IPS DF 6.9 (cell line): Measurements from ENCODE around the gene KIF26B.

ENCODE experiments used
- DNase-seq: peaks from one replicate; pipeline ENCODE4 v3.0.0-alpha.2; 2013; ENCODE audit warnings: low read depth, low spot score
- H3K27ac ChIP-seq: one replicate; pipeline ENCODE4 v1.5.1; 2013; ENCODE audit warnings: low read length, control low read depth
- H3K27me3 ChIP-seq: 2 replicates; pipeline ENCODE4 v1.6.1; 2013; ENCODE audit warnings: mild to moderate bottlenecking, low read length; ENCODE audit not compliant: control insufficient read depth, insufficient read depth
- H3K36me3 ChIP-seq: 2 replicates; pipeline ENCODE4 v1.6.1; 2013; ENCODE audit warnings: low read length; ENCODE audit not compliant: control insufficient read depth, insufficient read depth
- H3K4me1 ChIP-seq: 2 replicates; pipeline ENCODE4 v1.6.1; 2013; ENCODE audit warnings: low read length; ENCODE audit not compliant: control insufficient read depth, insufficient read depth
- H3K4me3 ChIP-seq: 2 replicates; pipeline ENCODE4 v1.5.1; 2013; ENCODE audit warnings: mild to moderate bottlenecking, low read length
- H3K9me3 ChIP-seq: 2 replicates; pipeline ENCODE4 v1.6.1; 2013; ENCODE audit warnings: low read length, inconsistent platforms; ENCODE audit not compliant: control insufficient read depth, insufficient read depth
- WGBS: extraction: QIAGEN DNeasy Blood & Tissue Kit; methylation state at CpG from one replicate; pipeline ENCODE4 v1.1.7; 2013; ENCODE audit warnings: mixed read lengths, missing lambda C conversion rate; ENCODE audit not compliant: insufficient read length, insufficient coverage; 5-methylcytosine and 5-hydroxymethylcytosine counted together

KIF26B gene

DNA sequence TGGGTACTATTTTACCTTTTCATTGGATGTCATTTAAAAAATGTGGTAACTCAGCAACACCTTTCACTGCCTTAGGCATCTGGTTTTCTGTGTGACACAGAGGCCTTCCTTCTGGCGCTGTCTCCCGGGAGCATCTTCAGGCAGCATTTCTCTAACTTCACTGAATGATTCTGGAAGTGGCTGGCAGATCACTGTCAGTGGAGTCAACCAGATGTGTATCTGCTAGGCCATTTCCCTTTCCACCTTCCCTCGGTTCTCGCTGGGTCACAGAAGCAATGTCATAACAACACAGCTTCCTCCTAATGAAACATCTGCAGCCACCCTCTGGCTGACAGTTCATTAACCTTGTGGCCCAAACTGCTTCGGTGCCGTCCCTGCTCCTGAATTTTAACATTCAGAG is 137.8 kb downstream of the KIF26B start:
- no CpG with 5 or more reads among the region's 6 CpGs for WGBS
- no peak overlapping the region for H3K4me3 ChIP-seq
- H3K27ac ChIP-seq = no peak overlapping the region
- no peaks in the 10 kb centered on the region for H3K27me3 ChIP-seq
- no peaks in the 10 kb centered on the region for H3K4me1 ChIP-seq
- H3K9me3 ChIP-seq = no peaks in the 10 kb centered on the region
- no peaks in the 10 kb centered on the region for H3K36me3 ChIP-seq
- DNase-seq = no peak

DNA sequence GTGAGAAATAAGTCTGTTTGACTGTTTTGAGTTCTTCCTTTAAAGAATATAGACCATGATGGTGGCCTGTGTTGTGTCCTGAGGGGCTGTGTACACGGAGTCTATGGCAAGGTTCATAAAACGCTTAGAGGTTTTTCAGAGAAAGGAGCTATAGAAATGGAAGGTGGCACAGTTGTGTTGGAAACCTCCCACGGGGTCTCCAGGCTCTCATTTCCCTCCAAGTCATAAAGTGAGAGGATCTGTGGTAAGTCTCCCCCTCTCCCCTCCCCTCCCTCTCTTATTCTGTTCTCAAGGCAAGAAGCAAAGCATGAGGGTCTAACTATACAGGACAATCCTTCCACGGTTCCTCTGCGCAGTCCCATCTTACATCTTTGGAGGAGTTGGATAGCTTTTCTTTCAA is 139.2 kb downstream of the KIF26B start:
- no peak for DNase-seq
- no CpG with 5 or more reads among the region's 5 CpGs for WGBS
- Histone ChIP-seq H3K36me3 (no peaks in the 10 kb centered on the region), H3K9me3 (no peaks in the 10 kb centered on the region), H3K27me3 (no peaks in the 10 kb centered on the region), H3K27ac (no peak overlapping the region), H3K4me1 (no peaks in the 10 kb centered on the region), H3K4me3 (no peak overlapping the region)

DNA sequence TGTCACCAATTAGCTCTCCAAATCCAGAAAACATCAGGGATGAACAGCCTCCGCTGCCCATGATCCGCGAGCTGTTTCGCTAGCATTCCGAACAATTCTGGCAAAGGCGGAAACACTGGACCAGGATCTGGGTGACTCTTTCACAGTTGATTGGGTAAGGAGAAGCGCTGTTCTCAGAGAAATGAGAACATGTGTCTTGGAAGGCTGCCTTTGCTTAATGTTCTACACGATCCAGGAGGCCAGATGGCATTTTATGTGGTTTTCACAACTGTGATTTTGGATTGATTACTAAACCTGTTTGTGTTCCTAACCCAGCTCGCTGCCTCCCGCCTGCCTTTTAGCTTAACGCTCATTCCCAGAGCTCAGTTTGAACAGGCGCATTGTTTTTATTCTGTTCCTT is 144.0 kb downstream of the KIF26B start:
- no peak for DNase-seq

DNA sequence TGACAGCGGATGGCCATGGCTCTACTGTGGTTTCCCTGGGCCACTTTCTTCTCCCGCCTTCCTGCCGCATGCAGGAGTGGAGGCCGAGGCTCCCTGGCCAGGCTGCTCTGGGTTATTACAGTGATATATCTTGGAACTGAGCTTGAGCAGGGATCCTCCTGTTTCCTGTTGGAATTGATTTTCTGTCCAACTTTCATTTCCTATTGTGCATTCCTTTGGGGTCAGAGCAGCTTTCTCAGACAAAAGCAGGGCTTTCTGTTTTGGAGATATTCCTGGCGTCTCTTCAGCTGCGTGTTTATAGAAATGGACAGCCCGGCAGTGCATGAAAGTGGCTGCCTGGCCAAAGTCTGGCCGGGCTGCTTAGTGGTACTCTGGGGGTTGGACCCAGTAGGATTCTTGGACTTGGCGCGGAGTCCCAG is 146.4 kb downstream of the KIF26B start:
- DNase-seq = no peak
- Histone ChIP-seq H3K27me3 (no peaks in the 10 kb centered on the region), H3K36me3 (no peaks in the 10 kb centered on the region), H3K4me1 (no peaks in the 10 kb centered on the region), H3K27ac (no peak overlapping the region), H3K9me3 (no peaks in the 10 kb centered on the region), H3K4me3 (no peak overlapping the region)
- no CpG with 5 or more reads among the region's 10 CpGs for WGBS

More for the DNA sequence above, 144.0 kb downstream of the KIF26B start:
- H3K4me3 ChIP-seq = no peak overlapping the region
- H3K27me3 ChIP-seq = no peaks in the 10 kb centered on the region
- no peaks in the 10 kb centered on the region for H3K36me3 ChIP-seq
- H3K4me1 ChIP-seq = no peaks in the 10 kb centered on the region
- no peaks in the 10 kb centered on the region for H3K9me3 ChIP-seq
- WGBS = no CpG with 5 or more reads among the region's 12 CpGs
- H3K27ac ChIP-seq = no peak overlapping the region

DNA sequence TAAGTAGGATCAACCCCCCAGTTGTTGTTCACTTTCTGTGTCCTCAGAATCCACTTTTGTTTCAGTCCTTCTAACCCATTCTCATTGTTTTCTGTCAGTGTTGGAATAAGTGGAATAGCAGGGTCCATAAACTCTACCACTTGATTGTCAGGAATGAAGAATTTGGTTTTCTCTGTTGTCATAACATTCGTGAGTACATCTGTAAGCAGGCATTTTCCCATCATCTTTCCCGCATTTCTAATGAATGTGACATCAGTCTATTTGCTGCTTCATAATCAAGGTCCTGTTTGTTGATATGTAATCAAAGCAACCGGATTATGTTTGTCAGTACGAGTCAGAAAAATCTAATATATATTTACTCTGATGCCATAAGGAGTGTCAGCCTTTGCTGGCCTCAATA is 147.1 kb downstream of the KIF26B start:
- no peaks in the 10 kb centered on the region for H3K27me3 ChIP-seq
- no peaks in the 10 kb centered on the region for H3K4me1 ChIP-seq
- no peaks in the 10 kb centered on the region for H3K9me3 ChIP-seq
- no peak overlapping the region for H3K27ac ChIP-seq
- H3K36me3 ChIP-seq = no peaks in the 10 kb centered on the region
- no peak for DNase-seq
- WGBS = no CpG with 5 or more reads among the region's 4 CpGs
- H3K4me3 ChIP-seq = no peak overlapping the region

DNA sequence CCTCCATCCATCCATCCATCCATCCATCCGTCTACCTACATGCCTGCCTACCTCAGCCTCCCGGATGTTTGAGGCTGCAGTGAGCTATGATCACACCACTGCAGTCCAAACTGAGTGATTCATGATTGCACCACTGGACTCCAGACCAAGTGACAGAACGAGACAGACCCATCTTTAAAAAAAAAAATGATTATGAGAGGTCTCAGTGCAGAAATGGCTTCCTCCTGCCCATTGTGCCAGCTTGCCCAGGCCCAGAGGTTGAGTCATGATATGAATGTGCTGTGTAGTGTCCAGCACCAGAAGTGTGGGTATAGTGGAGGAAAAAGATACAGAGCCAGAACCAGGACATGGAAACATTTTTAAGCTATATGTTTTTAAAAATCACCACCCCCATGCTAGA is 149.9 kb downstream of the KIF26B start:
- H3K27ac ChIP-seq = no peak overlapping the region
- DNase-seq = no peak
- no CpG with 5 or more reads among the region's 3 CpGs for WGBS
- H3K4me3 ChIP-seq = no peak overlapping the region
- H3K36me3 ChIP-seq = no peaks in the 10 kb centered on the region
- no peaks in the 10 kb centered on the region for H3K9me3 ChIP-seq
- H3K4me1 ChIP-seq = no peaks in the 10 kb centered on the region
- H3K27me3 ChIP-seq = no peaks in the 10 kb centered on the region

DNA sequence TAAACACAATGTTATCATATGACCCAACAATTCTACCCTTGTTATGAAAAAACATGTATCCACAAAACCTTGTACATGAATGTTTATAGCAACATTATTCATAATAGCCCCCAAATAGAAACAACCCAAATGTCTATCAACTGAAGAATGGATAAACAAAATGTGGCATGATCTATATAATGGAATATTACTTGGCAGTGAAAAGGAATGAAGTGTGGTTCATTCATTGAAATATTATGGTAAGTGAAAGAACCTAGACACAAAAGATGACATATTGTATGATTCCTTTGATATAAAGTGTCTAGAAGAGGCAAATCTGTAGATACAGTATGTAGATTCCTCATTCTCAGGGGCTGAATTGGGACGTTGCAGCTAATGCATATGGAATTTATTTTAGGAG is 151.2 kb downstream of the KIF26B start:
- Histone ChIP-seq H3K9me3 (no peaks in the 10 kb centered on the region), H3K36me3 (no peaks in the 10 kb centered on the region), H3K27me3 (no peaks in the 10 kb centered on the region), H3K27ac (no peak overlapping the region), H3K4me1 (peaks cover 3% of the 10 kb centered on the region; the same call in 1 of the 2 replicates), H3K4me3 (no peak overlapping the region)
- no peak for DNase-seq
- whole genome bisulfite sequencing = no CpG with 5 or more reads among the region's 1 CpG

DNA sequence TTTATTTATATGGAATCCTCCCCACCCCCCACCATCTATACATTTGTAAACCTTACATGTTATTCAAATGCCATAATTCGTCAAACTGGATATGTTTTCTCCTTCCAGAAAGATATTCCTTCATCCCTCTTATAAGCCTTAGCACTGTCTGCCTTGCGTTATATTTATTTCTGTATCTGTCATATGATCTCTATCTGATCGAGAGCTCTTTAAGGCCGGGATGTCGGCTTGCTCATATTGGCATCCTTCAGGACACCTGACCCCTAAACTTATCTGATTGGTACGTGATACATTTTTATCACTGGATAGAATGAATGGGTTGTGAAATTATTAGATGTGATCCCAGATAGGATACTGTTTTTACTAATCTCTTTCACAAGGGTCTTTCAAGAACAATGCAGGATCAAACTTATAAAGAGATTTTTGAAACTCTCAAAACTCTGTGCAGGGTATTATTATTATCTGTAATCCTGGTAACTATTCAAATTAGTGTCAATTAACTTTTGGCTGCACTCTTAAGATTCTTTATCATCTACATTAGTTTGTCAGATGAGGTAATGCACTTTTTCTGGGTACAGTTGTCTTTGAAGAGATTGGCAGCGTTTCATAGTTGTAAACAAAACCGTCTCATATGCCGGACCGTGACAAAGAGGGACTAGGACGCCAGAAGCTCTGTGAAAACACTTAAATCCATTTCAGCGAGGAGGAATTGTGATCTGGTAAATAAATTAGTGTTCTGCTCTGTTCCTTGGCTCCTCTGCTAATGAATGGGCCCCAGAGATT is 152.0 kb downstream of the KIF26B start:
- Histone ChIP-seq H3K36me3 (no peaks in the 10 kb centered on the region), H3K4me1 (peaks cover 3% of the 10 kb centered on the region; the same call in 1 of the 2 replicates), H3K9me3 (no peaks in the 10 kb centered on the region), H3K27ac (no peak overlapping the region), H3K27me3 (no peaks in the 10 kb centered on the region), H3K4me3 (no peak overlapping the region)
- DNase-seq = no peak
- WGBS = no CpG with 5 or more reads among the region's 12 CpGs

DNA sequence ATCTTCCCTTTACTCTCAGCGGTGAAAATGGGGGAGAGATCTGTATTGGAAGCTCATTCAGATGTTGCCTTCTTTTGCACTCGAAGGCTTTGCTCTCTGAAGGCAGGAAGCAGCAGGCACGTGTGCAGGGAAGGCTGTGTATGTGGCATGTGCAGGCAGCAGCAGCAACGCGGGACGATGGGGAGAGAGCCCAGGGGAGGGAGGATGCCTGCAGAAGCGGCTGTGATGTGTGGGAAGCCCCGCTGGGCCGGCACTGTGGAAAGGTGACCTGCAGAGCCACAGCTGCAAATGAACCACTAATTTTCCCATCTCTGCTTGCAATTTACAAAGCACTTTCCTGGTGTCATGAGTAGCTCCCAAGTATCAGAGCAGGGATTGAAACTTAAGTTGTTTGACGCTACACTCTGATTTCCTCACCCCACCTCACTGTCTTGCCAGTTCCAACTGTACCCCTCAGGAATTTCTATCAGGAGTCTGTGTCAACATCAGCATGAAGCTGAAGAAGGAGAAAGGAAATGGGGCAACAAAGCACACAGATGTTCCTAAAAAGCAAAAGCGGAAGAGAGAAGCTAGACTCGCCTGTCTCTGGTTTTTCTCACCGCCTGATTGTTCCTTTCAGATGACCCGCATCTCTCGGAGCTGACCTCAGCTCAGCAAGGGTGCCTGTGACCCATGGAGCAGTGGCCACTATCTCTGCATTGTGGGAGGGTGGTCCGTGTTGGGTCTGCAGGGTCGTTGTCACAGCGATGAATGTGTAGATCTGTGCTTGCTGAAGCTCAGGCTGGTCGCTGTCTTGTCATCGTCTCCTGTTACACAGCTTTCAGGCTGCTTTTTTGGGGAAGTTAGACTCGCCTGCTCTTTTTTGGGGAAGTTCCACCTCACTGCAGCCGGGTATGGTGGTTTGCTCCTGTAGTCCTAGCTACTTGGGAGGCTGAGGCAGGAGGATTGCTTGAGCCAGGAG is 156.1 kb downstream of the KIF26B start:
- H3K36me3 ChIP-seq = no peaks in the 10 kb centered on the region
- no CpG with 5 or more reads among the region's 22 CpGs for WGBS
- no peaks in the 10 kb centered on the region for H3K27me3 ChIP-seq
- H3K9me3 ChIP-seq = no peaks in the 10 kb centered on the region
- peaks cover 5% of the 10 kb centered on the region for H3K4me1 ChIP-seq
- no peak overlapping the region for H3K27ac ChIP-seq
- no peak for DNase-seq
- H3K4me3 ChIP-seq = no peak overlapping the region

DNA sequence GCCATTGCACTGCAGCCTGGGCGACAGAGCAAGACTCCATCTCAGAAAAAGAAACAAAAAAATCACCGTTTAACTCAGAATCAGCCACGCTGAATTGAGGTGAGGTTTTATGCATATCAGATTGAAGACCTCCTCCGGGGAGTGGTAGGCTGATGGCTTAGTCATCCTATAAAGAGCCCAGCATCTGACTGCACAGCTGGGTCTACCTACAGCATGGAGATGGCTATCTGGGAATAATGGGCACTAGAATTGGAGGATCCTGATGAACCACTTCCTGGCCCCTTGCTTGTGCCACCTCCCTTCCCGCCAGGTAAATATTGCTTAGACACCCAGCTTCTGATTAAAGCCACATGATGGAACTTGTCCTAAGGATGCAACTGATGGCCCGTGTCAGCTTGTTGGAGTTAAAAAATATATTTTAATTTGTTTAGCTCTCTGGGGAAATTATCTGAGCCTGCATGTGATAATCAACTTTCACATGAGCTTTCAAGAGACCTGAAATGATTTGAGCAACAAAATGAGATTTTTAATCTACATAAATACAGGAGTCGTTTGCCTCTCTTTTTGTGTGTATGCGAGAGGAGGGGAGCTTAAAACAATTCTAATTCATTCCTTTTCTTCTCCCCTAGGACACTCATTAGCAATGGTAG is 157.2 kb downstream of the KIF26B start:
- H3K36me3 ChIP-seq = no peaks in the 10 kb centered on the region
- H3K27ac ChIP-seq = no peak overlapping the region
- DNase-seq = no peak
- peaks cover 5% of the 10 kb centered on the region for H3K4me1 ChIP-seq
- H3K27me3 ChIP-seq = no peaks in the 10 kb centered on the region
- H3K4me3 ChIP-seq = no peak overlapping the region
- no CpG with 5 or more reads among the region's 8 CpGs for WGBS
- H3K9me3 ChIP-seq = no peaks in the 10 kb centered on the region
